Uterus (tissue), 4 donors: ENCODE measurements around the gene TSGA10IP. TPM values are rescaled to one million over a fixed set of nuclear protein-coding genes. Genes with fewer than 3 reads are reported as not detected.

Experiments
- DNase-seq, 2 donors: peaks; one replicate each; pipeline ENCODE4 v3.0.0-alpha.2; 2019 to 2020
- H3K27ac ChIP-seq, 2 donors: fragments of 200-600 bp; sonication (generic); 1 replicate in 1 of 2; 2 replicates in 1 of 2; pipeline ENCODE4 v1.5.1; 2016 to 2018
- H3K27me3 ChIP-seq, 2 donors: fragments of 200-600 bp; sonication (generic); one replicate each; pipeline ENCODE4 v1.5.1; 2018 to 2019; ENCODE audit warnings: control low read depth in 1 of 2
- H3K36me3 ChIP-seq, 2 donors: fragments of 200-600 bp; sonication (generic); one replicate each; pipeline ENCODE4 v1.5.1; 2019; ENCODE audit warnings: control low read depth in 1 of 2
- H3K4me1 ChIP-seq, 2 donors: fragments of 200-600 bp; sonication (generic); one replicate each; pipeline ENCODE4 v1.5.1; 2018 to 2019; ENCODE audit warnings: control low read depth in 1 of 2
- H3K4me3 ChIP-seq, 2 donors: fragments of 200-600 bp; sonication (generic); 1 replicate in 1 of 2; 2 replicates in 1 of 2; pipeline ENCODE4 v1.5.1; 2018 to 2019; ENCODE audit warnings: mild to moderate bottlenecking in 1 of 2
- H3K9me3 ChIP-seq, 2 donors: fragments of 200-600 bp; sonication (generic); one replicate each; pipeline ENCODE4 v1.5.1; 2019; ENCODE audit warnings: control low read depth in 1 of 2
- POLR2A ChIP-seq, 2 donors: fragments of 450-650 bp; IDR thresholded peaks; one replicate each; pipeline ENCODE4 v1.6.1; 2016; ENCODE audit warnings: antibody characterized with exemption in 2 of 2, mild to moderate bottlenecking in 1 of 2, moderate library complexity in 1 of 2
- intact Hi-C: fragments of 100-400 bp; cut with DNase I; formaldehyde crosslinking; loops from one replicate; pipeline ENCODE4 v1.15.1; 2023; ENCODE audit warnings: low total_unique reads
- total RNA-seq, 4 donors: library from RNA; depleted of rRNA in 3 of 4; stranded (reverse); fragments of >200 nt in 3 of 4; gene quantifications; one replicate each; pipeline versions ENCODE4 v1.1.0 to v1.2.4, GENCODE V29; 2014 to 2023
- TF ChIP-seq, protein P1 (sequence below), 4 experiments: fragments of 200-600 bp in 2 of 4; fragments of 450-650 bp in 2 of 4; sonication (generic) in 2 of 4; IDR thresholded peaks; one replicate each; pipeline ENCODE4 v1.5.1; 2016 to 2019; ENCODE audit warnings: antibody characterized with exemption in 4 of 4, mild to moderate bottlenecking in 2 of 4, moderate library complexity in 1 of 4
- donor health status: DM: yes; HTN: yes; CAD: no.

The TSGA10IP gene
- total RNA-seq, 4 donors from 2014 or later, result not detected

DNA sequence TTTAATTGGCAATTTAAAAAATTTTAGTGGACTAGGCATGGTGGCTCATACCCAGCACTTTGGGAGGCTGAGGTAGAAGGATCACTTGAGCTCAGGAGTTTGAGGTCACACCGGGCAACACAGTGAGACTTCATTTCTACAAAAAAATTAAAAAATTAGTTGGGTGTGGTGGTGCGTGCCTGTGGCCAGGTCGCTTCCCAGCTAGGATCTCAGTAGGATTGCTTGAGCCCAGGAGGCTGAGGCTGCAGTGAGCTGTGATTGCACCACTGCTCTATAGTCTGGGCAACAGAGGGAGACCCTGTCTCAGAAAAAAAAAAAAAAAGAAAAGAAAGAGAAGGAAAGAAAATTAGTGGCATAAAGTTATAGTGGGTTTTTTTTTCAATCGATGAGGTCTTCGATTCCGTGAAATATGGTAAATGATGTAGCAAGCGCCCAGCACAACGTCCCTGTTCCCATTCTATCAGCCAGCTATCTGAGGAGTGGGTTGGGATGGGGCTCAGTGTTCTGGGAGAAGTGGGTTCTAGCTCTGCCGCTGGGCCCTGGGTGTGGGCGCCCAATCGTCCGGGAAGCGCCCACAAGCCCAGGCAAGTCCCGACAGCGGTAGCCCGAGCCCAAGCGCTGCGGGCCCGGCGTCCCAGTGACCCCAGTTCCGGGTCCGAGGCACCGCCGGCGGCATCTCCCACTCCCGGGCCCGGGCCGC lies 46.5 kb upstream of the TSGA10IP start:
- Histone ChIP-seq H3K4me3 (peak overlapping the region; percentile 18 to 38), H3K27me3 (peaks cover 0 to 17% of the 10 kb centered on the region in 2 donors), H3K36me3 (no peaks in the 10 kb centered on the region), H3K9me3 (no peaks in the 10 kb centered on the region), H3K4me1 (peaks cover 5 to 7% of the 10 kb centered on the region in 2 donors), H3K27ac (no peak overlapping the region)
- TF ChIP-seq, protein P1, sequence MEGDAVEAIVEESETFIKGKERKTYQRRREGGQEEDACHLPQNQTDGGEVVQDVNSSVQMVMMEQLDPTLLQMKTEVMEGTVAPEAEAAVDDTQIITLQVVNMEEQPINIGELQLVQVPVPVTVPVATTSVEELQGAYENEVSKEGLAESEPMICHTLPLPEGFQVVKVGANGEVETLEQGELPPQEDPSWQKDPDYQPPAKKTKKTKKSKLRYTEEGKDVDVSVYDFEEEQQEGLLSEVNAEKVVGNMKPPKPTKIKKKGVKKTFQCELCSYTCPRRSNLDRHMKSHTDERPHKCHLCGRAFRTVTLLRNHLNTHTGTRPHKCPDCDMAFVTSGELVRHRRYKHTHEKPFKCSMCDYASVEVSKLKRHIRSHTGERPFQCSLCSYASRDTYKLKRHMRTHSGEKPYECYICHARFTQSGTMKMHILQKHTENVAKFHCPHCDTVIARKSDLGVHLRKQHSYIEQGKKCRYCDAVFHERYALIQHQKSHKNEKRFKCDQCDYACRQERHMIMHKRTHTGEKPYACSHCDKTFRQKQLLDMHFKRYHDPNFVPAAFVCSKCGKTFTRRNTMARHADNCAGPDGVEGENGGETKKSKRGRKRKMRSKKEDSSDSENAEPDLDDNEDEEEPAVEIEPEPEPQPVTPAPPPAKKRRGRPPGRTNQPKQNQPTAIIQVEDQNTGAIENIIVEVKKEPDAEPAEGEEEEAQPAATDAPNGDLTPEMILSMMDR (IDR thresholded peaks at IDR 0.05), result no peak
- TF ChIP-seq POLR2A (IDR thresholded peaks at IDR 0.05), result no peak
- peak in 1 of 2 donors; percentile 58 for DNase-seq
- intact Hi-C loops, result no loop called here

DNA sequence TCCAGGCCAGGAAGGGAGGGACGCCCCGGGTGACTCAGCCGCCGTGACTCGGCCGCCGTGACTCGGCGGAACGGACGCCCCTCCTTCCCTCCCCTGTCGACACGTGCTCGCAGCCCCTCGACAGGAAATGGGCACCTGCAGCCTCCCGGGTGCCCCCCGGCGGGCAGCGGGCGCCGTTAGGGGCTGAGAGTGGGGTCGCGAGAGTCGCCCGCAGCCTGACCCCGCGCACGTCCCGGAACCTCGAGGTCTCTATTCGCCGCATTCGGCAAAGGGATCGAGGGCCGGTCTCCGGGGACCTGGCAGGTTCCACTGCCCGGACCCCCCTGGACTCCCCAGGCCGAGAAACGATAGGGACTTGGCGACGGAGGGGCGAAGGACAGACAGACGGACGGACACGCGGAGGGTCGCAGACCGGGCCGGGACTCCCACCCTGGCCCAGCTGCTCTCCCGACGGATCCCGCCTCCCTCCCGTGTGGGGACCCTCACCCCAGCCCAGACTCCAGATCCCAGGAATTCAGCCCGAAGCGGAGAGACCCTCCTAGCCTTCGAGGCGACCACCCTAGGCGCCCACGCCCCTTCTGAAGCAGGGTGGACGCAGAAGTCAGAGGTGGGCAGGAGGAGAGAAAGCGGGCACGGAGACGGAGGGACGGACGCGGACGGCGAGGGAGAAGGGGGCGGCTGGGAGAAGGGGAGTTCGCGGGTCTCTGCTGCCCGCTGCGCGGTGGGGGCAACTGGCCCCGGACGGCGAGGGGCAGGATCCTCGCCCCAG lies 45.7 kb upstream of the TSGA10IP start:
- Histone ChIP-seq H3K27me3 (peaks cover 0 to 17% of the 10 kb centered on the region in 2 donors), H3K27ac (peak overlapping the region in 1 of 2 donors; percentile 36), H3K9me3 (no peaks in the 10 kb centered on the region), H3K36me3 (no peaks in the 10 kb centered on the region), H3K4me3 (peak overlapping the region; percentile 18 to 38), H3K4me1 (peaks cover 5 to 7% of the 10 kb centered on the region in 2 donors)
- intact Hi-C loops, result no loop called here
- TF ChIP-seq POLR2A (IDR thresholded peaks at IDR 0.05), result no peak
- TF ChIP-seq, protein P1 (IDR thresholded peaks at IDR 0.05), result no peak
- DNase-seq, result peak in 1 of 2 donors; percentile 50

DNA sequence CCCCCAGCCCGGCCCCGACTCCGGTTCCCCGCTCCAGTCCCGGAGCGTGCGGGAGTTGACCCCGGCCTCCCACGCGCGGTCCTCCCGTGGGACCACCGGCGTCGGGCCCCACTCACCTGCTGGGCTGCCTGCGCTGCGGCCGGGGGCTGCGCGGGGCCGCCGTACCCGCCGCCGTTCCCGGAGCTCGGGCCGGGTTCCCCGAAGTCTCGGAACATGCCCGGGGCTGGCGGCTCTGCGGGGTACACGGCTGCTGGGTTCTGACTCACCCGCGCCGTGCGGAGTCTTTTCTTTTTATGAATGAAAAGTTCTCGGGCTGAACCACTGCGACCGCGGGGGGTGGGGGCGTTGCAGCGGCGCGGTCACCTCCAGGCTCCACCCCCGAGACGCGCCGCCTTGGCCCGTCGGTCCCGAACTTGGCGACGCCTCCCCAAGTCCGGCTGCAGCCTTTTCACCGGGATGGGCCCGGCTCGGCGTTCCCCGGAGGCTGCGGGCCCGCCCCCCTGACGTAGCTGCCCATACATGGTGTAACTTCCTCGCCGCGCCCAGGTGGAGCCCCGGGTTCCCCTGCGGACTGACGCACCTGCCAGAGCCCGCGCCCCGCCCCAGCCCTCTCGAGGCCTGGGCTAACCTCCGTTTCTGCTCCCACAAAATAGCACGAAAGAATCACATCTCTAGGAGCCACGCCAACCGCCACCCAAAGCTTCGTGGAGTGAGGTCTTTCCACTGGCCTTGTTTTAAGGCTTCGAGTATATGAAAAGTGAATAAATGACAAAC lies 45.0 kb upstream of the TSGA10IP start, which contains the start of gene FOSL1:
Gene FOSL1, minus strand, starts transcription at position 264 of the 774 bp plus-strand sequence. Its CDS starts 49 bp downstream, at position 215.
- TF ChIP-seq, protein P1 (IDR thresholded peaks at IDR 0.05), result no peak
- peak; percentile 60 to 74 for TF ChIP-seq POLR2A (IDR thresholded peaks at IDR 0.05)
- intact Hi-C loops, result no loop called here

DNA sequence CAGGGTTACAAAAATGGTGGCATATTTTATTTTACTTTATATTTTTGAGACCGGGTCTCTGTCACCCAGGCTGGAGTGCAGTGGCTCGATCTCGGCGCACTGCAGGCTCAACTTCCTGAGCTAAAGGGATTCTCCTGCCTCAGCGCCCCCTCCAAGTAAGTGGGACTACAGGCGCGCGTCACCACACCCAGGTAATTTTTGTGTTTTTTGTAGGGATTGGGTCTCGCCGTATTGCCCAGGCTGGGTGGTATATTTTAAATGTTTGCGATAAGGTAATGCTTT lies 44.4 kb upstream of the TSGA10IP start:
- intact Hi-C loops, result no loop called here
- no peaks in the 10 kb centered on the region for H3K9me3 ChIP-seq

More for the DNA sequence above, 45.0 kb upstream of the TSGA10IP start, which contains the start of gene FOSL1:
- peaks cover 5 to 7% of the 10 kb centered on the region in 2 donors for H3K4me1 ChIP-seq
- no peaks in the 10 kb centered on the region for H3K36me3 ChIP-seq
- peak within 1 kb of the TSS in 1 of 2 donors; percentile 36 for H3K27ac ChIP-seq
- H3K27me3 ChIP-seq, result peaks cover 0 to 17% of the 10 kb centered on the region in 2 donors
- H3K9me3 ChIP-seq, result no peaks in the 10 kb centered on the region
- peak within 1 kb of the TSS; percentile 18 to 38 for H3K4me3 ChIP-seq
- peak; percentile 70 to 77 for DNase-seq

More for the DNA sequence above, 44.4 kb upstream of the TSGA10IP start:
- no peak for TF ChIP-seq POLR2A (IDR thresholded peaks at IDR 0.05)
- TF ChIP-seq, protein P1 (IDR thresholded peaks at IDR 0.05), result no peak
- H3K27ac ChIP-seq, result no peak overlapping the region
- H3K36me3 ChIP-seq, result no peaks in the 10 kb centered on the region
- no peak for DNase-seq
- H3K4me3 ChIP-seq, result no peak overlapping the region
- peaks cover 5 to 7% of the 10 kb centered on the region in 2 donors for H3K4me1 ChIP-seq
- peaks cover 0 to 17% of the 10 kb centered on the region in 2 donors for H3K27me3 ChIP-seq
